ENCODE results near the gene SLC1A3.
A peak's percentile ranks its signal among the peaks of the same experiment; 100 is the strongest.

SLC1A3 gene

GRCh38 chr5:36658038-36658756 lies 51.8 kb downstream of the SLC1A3 start:
- DNase-seq, result no peak

- no peak for DNase-seq
Measured at GRCh38 chr5:36659411-36659810, 53.0 kb downstream of the SLC1A3 start.

GRCh38 chr5:36660397-36661049 lies 54.1 kb downstream of the SLC1A3 start:
- no peak for DNase-seq

- no peak for DNase-seq
Measured at GRCh38 chr5:36661456-36662220, 55.2 kb downstream of the SLC1A3 start.

GRCh38 chr5:36662291-36662851 lies 56.0 kb downstream of the SLC1A3 start:
- DNase-seq, result no peak

- DNase-seq, result no peak
Measured at GRCh38 chr5:36664766-36665165, 58.4 kb downstream of the SLC1A3 start.

GRCh38 chr5:36665628-36666027 lies 59.2 kb downstream of the SLC1A3 start:
- no peak for DNase-seq

GRCh38 chr5:36666274-36666673 lies 59.9 kb downstream of the SLC1A3 start:
- no peak for DNase-seq

- no peak for DNase-seq
Measured at GRCh38 chr5:36666986-36667385, 60.6 kb downstream of the SLC1A3 start.

GRCh38 chr5:36667824-36668223 lies 61.4 kb downstream of the SLC1A3 start:
- DNase-seq, result no peak

GRCh38 chr5:36669015-36669651 lies 62.7 kb downstream of the SLC1A3 start:
- no peak for DNase-seq

GRCh38 chr5:36670548-36670947 lies 64.1 kb downstream of the SLC1A3 start:
- no peak for DNase-seq

GRCh38 chr5:36675282-36675681 lies 68.9 kb downstream of the SLC1A3 start:
- no peak for DNase-seq

GRCh38 chr5:36679221-36679989 lies 73.0 kb downstream of the SLC1A3 start:
- no peak for DNase-seq

- no peak for DNase-seq
Measured at GRCh38 chr5:36680066-36680465, 73.7 kb downstream of the SLC1A3 start.

- no peak for DNase-seq
Measured at GRCh38 chr5:36681711-36682110, 75.3 kb downstream of the SLC1A3 start.

- DNase-seq, result no peak
Measured at GRCh38 chr5:36682499-36682898, 76.1 kb downstream of the SLC1A3 start.

GRCh38 chr5:36683821-36684434 lies 77.5 kb downstream of the SLC1A3 start:
- DNase-seq, result no peak

- DNase-seq, result peak in 1 of 5 donors; percentile 6
Measured at GRCh38 chr5:36685631-36686288, 79.4 kb downstream of the SLC1A3 start.

GRCh38 chr5:36686881-36687280 lies 80.5 kb downstream of the SLC1A3 start:
- DNase-seq, result no peak

GRCh38 chr5:36688722-36689121 lies 82.3 kb downstream of the SLC1A3 start:
- no peak for DNase-seq

All from T-helper 1 cell (primary cell).